K562 (cell line): ENCODE results near the gene INSM1.

ENCODE experiments used
- ARNT ChIP-seq, 2 experiments: fragments of 450-650 bp; IDR thresholded peaks; 2 replicates each; pipeline ENCODE4 v1.6.1; 2016; ENCODE audit warnings: mild to moderate bottlenecking in 1 of 2
- CTCF ChIP-seq, 3 experiments: IDR thresholded peaks in 2 of 3; conservative IDR thresholded peaks in 1 of 3; 2 replicates each; pipeline ENCODE4 v1.5.1; 2011 to 2012; ENCODE audit warnings: low read length in 3 of 3, mild to moderate bottlenecking in 3 of 3, control low read depth in 2 of 3, improper control_type of control experiment in 1 of 3, inconsistent platforms in 1 of 3, low read depth in 1 of 3, mixed read lengths in 1 of 3, moderate library complexity in 1 of 3; ENCODE audit not compliant: insufficient read depth in 2 of 3
- DEAF1 ChIP-seq: fragments of 450-650 bp; formaldehyde crosslinking; IDR thresholded peaks from 2 replicates; pipeline ENCODE4 v1.4.0; 2020; ENCODE audit warnings: mild to moderate bottlenecking, moderate library complexity
- EGR1 ChIP-seq: fragments of 450-650 bp; conservative IDR thresholded peaks from 2 replicates; pipeline ENCODE4 v1.6.1; 2017; ENCODE audit warnings: mild to moderate bottlenecking
- FOXJ2 ChIP-seq: fragments of 200-800 bp; sonication (Bioruptor generic); IDR thresholded peaks from 2 replicates; pipeline ENCODE4 v1.6.1; 2016; ENCODE audit warnings: missing genetic modification characterization, missing compliant biosample characterization
- FOXM1 ChIP-seq, 2 experiments: fragments of 450-650 bp in 1 of 2; sonication (generic) in 1 of 2; formaldehyde crosslinking in 1 of 2; IDR thresholded peaks; 2 replicates each; pipeline versions ENCODE4 v1.6.1 to v1.9.0; 2017 to 2022; ENCODE audit warnings: low read depth in 2 of 2, mild to moderate bottlenecking in 2 of 2, missing genetic modification reagents in 1 of 2, moderate library complexity in 1 of 2
- JUNB ChIP-seq: fragments of 450-650 bp; formaldehyde crosslinking; conservative IDR thresholded peaks from 2 replicates; pipeline ENCODE4 v1.4.0; 2020; ENCODE audit warnings: mild to moderate bottlenecking
- MAFF ChIP-seq: IDR thresholded peaks from 2 replicates; pipeline ENCODE4 v1.6.1; 2012; ENCODE audit warnings: low read length, improper control_type of control experiment
- MAX ChIP-seq: sonication (generic); formaldehyde crosslinking; IDR thresholded peaks from 2 replicates; pipeline ENCODE4 v1.9.0; 2022; ENCODE audit warnings: mild to moderate bottlenecking, missing genetic modification reagents
- MYC ChIP-seq, 2 experiments: fragments of 250-450 bp in 1 of 2; sonication (Bioruptor Pico) in 1 of 2; IDR thresholded peaks; 2 replicates each; pipeline versions ENCODE4 v1.5.1 to v1.6.1; 2012 to 2021; ENCODE audit warnings: low read depth in 2 of 2, borderline replicate concordance in 1 of 2, improper control_type of control experiment in 1 of 2, low read length in 1 of 2, mild to moderate bottlenecking in 1 of 2, moderate library complexity in 1 of 2
- PHF8 ChIP-seq: fragments of 200-600 bp; sonication (generic); IDR thresholded peaks from 2 replicates; pipeline ENCODE4 v1.6.1; 2012; ENCODE audit warnings: mixed run types, mild to moderate bottlenecking, inconsistent platforms, low read length, moderate library complexity, borderline replicate concordance
- POLR2A ChIP-seq: fragments of 450-650 bp; conservative IDR thresholded peaks from 2 replicates; pipeline ENCODE4 v1.6.1; 2016
- PREB ChIP-seq: sonication (generic); formaldehyde crosslinking; IDR thresholded peaks from 2 replicates; pipeline ENCODE4 v1.8.1; 2023; ENCODE audit warnings: mild to moderate bottlenecking, missing genetic modification reagents
- UBTF ChIP-seq, 2 experiments: IDR thresholded peaks; 2 replicates each; pipeline ENCODE4 v1.6.1; 2012; ENCODE audit warnings: improper control_type of control experiment in 2 of 2, low read depth in 2 of 2, low read length in 2 of 2, borderline replicate concordance in 1 of 2

- TF ChIP-seq PHF8: no peak
- no peak for TF ChIP-seq ARNT (IDR thresholded peaks at IDR 0.05)
- TF ChIP-seq FOXM1 (IDR thresholded peaks at IDR 0.05; ENCODE audit: low read depth): no peak
- no peak for TF ChIP-seq FOXM1 (CRISPR knock-in tag; IDR thresholded peaks at IDR 0.05; ENCODE audit: low read depth)
- TF ChIP-seq FOXJ2 (tag): no peak
- TF ChIP-seq UBTF (IDR thresholded peaks at IDR 0.05; ENCODE audit: borderline replicate concordance in 1 of 2, low read depth in 2 of 2, low read length in 2 of 2): no peak
- no peak for TF ChIP-seq EGR1
- TF ChIP-seq PREB: no peak
- no peak for TF ChIP-seq CTCF (IDR thresholded peaks at IDR 0.05 in 2 of 3, conservative IDR thresholded peaks at IDR 0.05 in 1 of 3; ENCODE audit: insufficient read depth in 2 of 3, low read depth in 1 of 3, low read length in 3 of 3)
- no peak for TF ChIP-seq POLR2A
- no peak for TF ChIP-seq MYC (IDR thresholded peaks at IDR 0.05; ENCODE audit: low read depth, low read length)
- TF ChIP-seq MYC (CRISPR knock-in tag; IDR thresholded peaks at IDR 0.05; ENCODE audit: borderline replicate concordance, low read depth): no peak
- TF ChIP-seq DEAF1: no peak
- TF ChIP-seq JUNB (CRISPR knock-in tag): no peak
- no peak for TF ChIP-seq MAFF
- TF ChIP-seq MAX (CRISPR knock-in tag): no peak
Measured at GRCh38 chr20:20363434-20363798, 4.5 kb upstream of the INSM1 start.
